HepG2 (cell line): Measurements from ENCODE around the gene TGM3. TPM values are rescaled to one million over a fixed set of nuclear protein-coding genes. Genes with fewer than 3 reads are reported as not detected.

ENCODE experiments used
- ATAC-seq: fragments of 200-7000 bp; cut with Tn5 transposase; 3 replicates; pipeline ENCODE4 v1.9.1; 2020; ENCODE audit warnings: mild to moderate bottlenecking, moderate library complexity
- BruUV-seq: library from RNA; stranded (reverse); fragments of 400-500 nt; replicated peaks from 2 replicates; lab custom pipeline; 2021; lab: Mats Ljungman, UMichigan
- CTCF ChIA-PET: fragments of 300-600 bp; formaldehyde crosslinking; extraction: SDS; loops from one replicate; lab custom pipeline; 2021; ENCODE audit warnings: low total read pairs, inconsistent platforms, low intra/inter-chr PET ratio; lab: Yijun Ruan, JAX
- POLR2A ChIA-PET: fragments of 350-600 bp; sonication (Branson Sonifier 250); formaldehyde crosslinking; loops from one replicate; lab custom pipeline; 2020; ENCODE audit warnings: antibody characterized with exemption, inconsistent platforms; lab: Yijun Ruan, JAX
- DNase-seq: peaks from one replicate; pipeline ENCODE4 v3.0.0-alpha.2; 2015; ENCODE audit warnings: low spot score
- FAIRE-seq: peaks from 3 replicates; lab custom pipeline; 2011; peaks lifted over from hg19 to GRCh38; lab: Jason Lieb, UNC
- H2AFZ ChIP-seq: one replicate; pipeline ENCODE4 v1.6.1; 2011; ENCODE audit warnings: low read length, inconsistent platforms
- H3K27ac ChIP-seq: fragments of 300-600 bp; 3 replicates; pipeline ENCODE4 v1.8.0; 2011; ENCODE audit warnings: mixed run types, mild to moderate bottlenecking, mixed read lengths, low read length, inconsistent platforms; ENCODE audit not compliant: insufficient read depth; ENCODE audit errors: extremely low read length
- H3K27me3 ChIP-seq, 2 experiments: fragments of 200-600 bp in 1 of 2; 2 replicates in 1 of 2; 3 replicates in 1 of 2; pipeline versions ENCODE4 v1.6.0 to v1.8.0; 2011; ENCODE audit warnings: low read length in 2 of 2, mild to moderate bottlenecking in 2 of 2, moderate library complexity in 2 of 2, inconsistent platforms in 1 of 2; ENCODE audit not compliant: insufficient read depth in 2 of 2, control insufficient read depth in 1 of 2
- H3K36me3 ChIP-seq, 2 experiments: fragments of 200-600 bp in 1 of 2; replicated peaks in 1 of 2; 2 replicates in 1 of 2; 3 replicates in 1 of 2; pipeline versions ENCODE4 v1.5.1 to v1.8.0; 2011; ENCODE audit warnings: low read length in 2 of 2, inconsistent platforms in 1 of 2; ENCODE audit not compliant: insufficient read depth in 2 of 2, control insufficient read depth in 1 of 2
- H3K4me1 ChIP-seq: 2 replicates; pipeline ENCODE4 v1.5.1; 2012; ENCODE audit warnings: low read length, inconsistent platforms; ENCODE audit not compliant: insufficient read depth
- H3K4me2 ChIP-seq: 2 replicates; pipeline ENCODE4 v1.6.0; 2011; ENCODE audit warnings: low read depth, low read length, inconsistent platforms
- H3K4me3 ChIP-seq, 3 experiments: fragments of 200-600 bp in 1 of 3; sonication (generic), shearing (Covaris generic) in 1 of 3; replicated peaks in 1 of 3; 2 replicates each; pipeline ENCODE4 v1.5.1; 2011 to 2016; ENCODE audit warnings: low read length in 3 of 3, inconsistent platforms in 2 of 3, low read depth in 2 of 3, mild to moderate bottlenecking in 2 of 3, control low read depth in 1 of 3, mixed read lengths in 1 of 3; ENCODE audit not compliant: insufficient read depth in 1 of 3
- H3K79me2 ChIP-seq: one replicate; pipeline ENCODE4 v1.6.1; 2011; ENCODE audit warnings: low read length, inconsistent platforms; ENCODE audit not compliant: insufficient read depth
- H3K9ac ChIP-seq: 2 replicates; pipeline ENCODE4 v1.6.0; 2011; ENCODE audit warnings: mild to moderate bottlenecking, low read depth, low read length, inconsistent platforms; ENCODE audit not compliant: insufficient read depth
- H3K9me3 ChIP-seq: 2 replicates; pipeline ENCODE4 v1.5.1; 2012; ENCODE audit warnings: mild to moderate bottlenecking, low read length
- H4K20me1 ChIP-seq: 2 replicates; pipeline ENCODE4 v1.6.0; 2011; ENCODE audit warnings: inconsistent platforms, mild to moderate bottlenecking, low read length, moderate library complexity; ENCODE audit not compliant: insufficient read depth
- CHCHD3 ChIP-seq: sonication (generic); formaldehyde crosslinking; IDR thresholded peaks from 2 replicates; pipeline ENCODE4 v1.8.0; 2022; ENCODE audit warnings: mild to moderate bottlenecking, missing genetic modification reagents, moderate library complexity
- HES4 ChIP-seq: sonication (generic); formaldehyde crosslinking; IDR thresholded peaks from 2 replicates; pipeline ENCODE4 v1.9.0; 2021; ENCODE audit warnings: mild to moderate bottlenecking, missing genetic modification reagents, borderline replicate concordance
- MAFK ChIP-seq, 2 experiments: IDR thresholded peaks in 1 of 2; conservative IDR thresholded peaks in 1 of 2; 2 replicates each; pipeline ENCODE4 v1.6.1; 2011; ENCODE audit warnings: improper control_type of control experiment in 2 of 2, low read length in 2 of 2
- MLLT10 ChIP-seq: sonication (generic); formaldehyde crosslinking; IDR thresholded peaks from 2 replicates; pipeline ENCODE4 v1.4.0; 2020; ENCODE audit warnings: missing genetic modification reagents
- NCOA1 ChIP-seq: sonication (generic); formaldehyde crosslinking; IDR thresholded peaks from 2 replicates; pipeline ENCODE4 v1.9.0; 2021; ENCODE audit warnings: missing genetic modification reagents
- NFE2 ChIP-seq: sonication (generic); formaldehyde crosslinking; IDR thresholded peaks from 2 replicates; pipeline ENCODE4 v1.4.0; 2020; ENCODE audit warnings: missing genetic modification reagents
- SP1 ChIP-seq, 2 experiments: fragments of 450-650 bp in 1 of 2; sonication (generic) in 1 of 2; formaldehyde crosslinking in 1 of 2; IDR thresholded peaks; 2 replicates each; pipeline versions ENCODE4 v1.4.0 to v1.6.1; 2016 to 2020; ENCODE audit warnings: missing genetic modification reagents in 1 of 2
- TBL1XR1 ChIP-seq: fragments of 150-350 bp; IDR thresholded peaks from 2 replicates; pipeline ENCODE4 v1.6.1; 2014; ENCODE audit warnings: borderline replicate concordance, low read length; ENCODE audit not compliant: partially characterized antibody
- ZNF781 ChIP-seq: sonication (generic); formaldehyde crosslinking; IDR thresholded peaks from 2 replicates; pipeline ENCODE4 v1.5.1; 2020; ENCODE audit warnings: borderline replicate concordance, mild to moderate bottlenecking, missing genetic modification reagents; ENCODE audit errors: not compliant biosample characterization
- ZNF883 ChIP-seq: sonication (generic); formaldehyde crosslinking; IDR thresholded peaks from 2 replicates; pipeline ENCODE4 v1.5.1; 2020; ENCODE audit warnings: mild to moderate bottlenecking, missing genetic modification reagents; ENCODE audit errors: not compliant biosample characterization
- ZZZ3 ChIP-seq: sonication (generic); formaldehyde crosslinking; IDR thresholded peaks from 2 replicates; pipeline ENCODE4 v1.4.0; 2020; ENCODE audit warnings: missing genetic modification reagents, mild to moderate bottlenecking, borderline replicate concordance
- WGBS: methylation state at CpG from one replicate; pipeline ENCODE4 v1.1.6; 2017; ENCODE audit warnings: low lambda C conversion rate; 5-methylcytosine and 5-hydroxymethylcytosine counted together
- in situ Hi-C: cut with HindIII; loops from 2 replicates; pipeline ENCODE4 v1.10.0; 2017; ENCODE audit warnings: low pct_unique_long_range_greater_than_20kb; ENCODE audit not compliant: extremely low pct_ligation_motif_present
- intact Hi-C: fragments of 100-400 bp; cut with micrococcal nuclease; formaldehyde crosslinking; loops from one replicate; pipeline ENCODE4 v1.10.0; 2022; ENCODE audit not compliant: unreplicated experiment
- polyA plus RNA-seq, 8 experiments: library from polyadenylated mRNA; depleted of rRNA in 3 of 8; stranded (reverse) in 7 of 8; unstranded in 1 of 8; fragments of >200 nt; fragmentation: Illumina TruSeq in 4 of 8; extraction: Trizol in 4 of 8; gene quantifications; 2 replicates each; pipeline versions ENCODE4 v1.2.1 to v1.2.3, GENCODE V29; 2011 to 2016; ENCODE audit warnings: low read depth in 4 of 8, missing spikeins in 1 of 8, mixed read lengths in 1 of 8; ENCODE audit not compliant: insufficient read depth in 1 of 8
- total RNA-seq, 5 experiments: library from RNA; depleted of rRNA; stranded (reverse); fragments of >200 nt; fragmentation: Illumina TruSeq; extraction: Trizol; gene quantifications; 2 replicates each; pipeline ENCODE4 v1.2.3, GENCODE V29; 2016; ENCODE audit warnings: low read depth in 1 of 5
- TF ChIP-seq, protein P1 (sequence below): sonication (generic); formaldehyde crosslinking; IDR thresholded peaks from 2 replicates; pipeline ENCODE4 v1.4.0; 2020; ENCODE audit warnings: mild to moderate bottlenecking, missing genetic modification reagents
- TF ChIP-seq, protein P2 (sequence below): sonication (generic); formaldehyde crosslinking; IDR thresholded peaks from 2 replicates; pipeline ENCODE4 v1.9.0; 2022; ENCODE audit warnings: missing genetic modification reagents, mild to moderate bottlenecking, borderline replicate concordance

Gene TGM3
- total and polyA plus RNA-seq, 2 of the 13 experiments (the other 11 are each of a cell fraction or from before 2014, with no cell fraction given), result not detected

DNA sequence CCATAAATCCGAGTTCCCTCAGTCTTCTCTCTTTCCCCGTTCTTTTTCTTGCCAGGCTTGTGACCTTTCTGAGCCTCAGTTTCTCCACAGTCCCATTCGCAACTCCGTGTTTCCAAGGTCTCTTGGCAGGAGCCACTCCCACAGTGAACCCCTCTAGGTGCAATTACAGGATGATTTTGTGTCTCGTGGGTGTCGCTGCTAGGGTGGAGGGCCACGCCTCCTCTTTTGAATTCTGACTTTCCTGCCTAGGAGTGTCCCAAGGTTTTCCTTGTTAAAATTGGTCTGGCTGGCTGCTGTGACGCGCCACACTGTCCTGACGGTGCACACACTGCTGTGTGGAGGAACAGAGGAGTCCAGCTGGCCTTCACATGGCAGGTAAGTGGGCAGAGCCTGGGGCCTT lies 84.8 kb downstream of the TGM3 start, which contains the start of gene TGM6:
TGM6 (plus strand) TSS at position 301 of the 400 bp plus-strand sequence; CDS start at position 369, 68 bp downstream.
- no peak for FAIRE-seq

More for the DNA sequence above, 84.8 kb downstream of the TGM3 start, which contains the start of gene TGM6:
- in situ Hi-C loops (no loop called here), intact Hi-C loops (no loop called here)
- no peak within 1 kb of the TSS for H3K9ac ChIP-seq
- TF ChIP-seq ZZZ3 (CRISPR knock-in tag), result no peak
- TF ChIP-seq, protein P1, sequence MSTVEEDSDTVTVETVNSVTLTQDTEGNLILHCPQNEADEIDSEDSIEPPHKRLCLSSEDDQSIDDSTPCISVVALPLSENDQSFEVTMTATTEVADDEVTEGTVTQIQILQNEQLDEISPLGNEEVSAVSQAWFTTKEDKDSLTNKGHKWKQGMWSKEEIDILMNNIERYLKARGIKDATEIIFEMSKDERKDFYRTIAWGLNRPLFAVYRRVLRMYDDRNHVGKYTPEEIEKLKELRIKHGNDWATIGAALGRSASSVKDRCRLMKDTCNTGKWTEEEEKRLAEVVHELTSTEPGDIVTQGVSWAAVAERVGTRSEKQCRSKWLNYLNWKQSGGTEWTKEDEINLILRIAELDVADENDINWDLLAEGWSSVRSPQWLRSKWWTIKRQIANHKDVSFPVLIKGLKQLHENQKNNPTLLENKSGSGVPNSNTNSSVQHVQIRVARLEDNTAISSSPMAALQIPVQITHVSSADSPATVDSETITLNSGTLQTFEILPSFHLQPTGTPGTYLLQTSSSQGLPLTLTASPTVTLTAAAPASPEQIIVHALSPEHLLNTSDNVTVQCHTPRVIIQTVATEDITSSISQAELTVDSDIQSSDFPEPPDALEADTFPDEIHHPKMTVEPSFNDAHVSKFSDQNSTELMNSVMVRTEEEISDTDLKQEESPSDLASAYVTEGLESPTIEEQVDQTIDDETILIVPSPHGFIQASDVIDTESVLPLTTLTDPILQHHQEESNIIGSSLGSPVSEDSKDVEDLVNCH (CRISPR knock-in tag), result no peak
- no peak for TF ChIP-seq ZNF883 (CRISPR knock-in tag)
- TF ChIP-seq SP1 (IDR thresholded peaks at IDR 0.05), result no peak
- TF ChIP-seq SP1 (CRISPR knock-in tag; IDR thresholded peaks at IDR 0.05), result no peak
- no peak for TF ChIP-seq TBL1XR1
- no peak for TF ChIP-seq MAFK (conservative IDR thresholded peaks at IDR 0.05 in 1 of 2, IDR thresholded peaks at IDR 0.05 in 1 of 2; ENCODE audit: low read length in 2 of 2)
- TF ChIP-seq NCOA1 (CRISPR knock-in tag), result no peak
- TF ChIP-seq MLLT10, result no peak
- TF ChIP-seq, protein P2, sequence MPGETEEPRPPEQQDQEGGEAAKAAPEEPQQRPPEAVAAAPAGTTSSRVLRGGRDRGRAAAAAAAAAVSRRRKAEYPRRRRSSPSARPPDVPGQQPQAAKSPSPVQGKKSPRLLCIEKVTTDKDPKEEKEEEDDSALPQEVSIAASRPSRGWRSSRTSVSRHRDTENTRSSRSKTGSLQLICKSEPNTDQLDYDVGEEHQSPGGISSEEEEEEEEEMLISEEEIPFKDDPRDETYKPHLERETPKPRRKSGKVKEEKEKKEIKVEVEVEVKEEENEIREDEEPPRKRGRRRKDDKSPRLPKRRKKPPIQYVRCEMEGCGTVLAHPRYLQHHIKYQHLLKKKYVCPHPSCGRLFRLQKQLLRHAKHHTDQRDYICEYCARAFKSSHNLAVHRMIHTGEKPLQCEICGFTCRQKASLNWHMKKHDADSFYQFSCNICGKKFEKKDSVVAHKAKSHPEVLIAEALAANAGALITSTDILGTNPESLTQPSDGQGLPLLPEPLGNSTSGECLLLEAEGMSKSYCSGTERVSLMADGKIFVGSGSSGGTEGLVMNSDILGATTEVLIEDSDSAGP (CRISPR knock-in tag), result no peak
- no peak for TF ChIP-seq HES4 (CRISPR knock-in tag)
- TF ChIP-seq ZNF781 (CRISPR knock-in tag), result no peak
- TF ChIP-seq CHCHD3 (CRISPR knock-in tag), result no peak
- TF ChIP-seq NFE2 (CRISPR knock-in tag), result no peak
- no peak within 1 kb of the TSS for H3K4me3 ChIP-seq
- H3K4me1 ChIP-seq, result no peaks in the 10 kb centered on the region
- H3K79me2 ChIP-seq, result no peaks in the 10 kb centered on the region
- ATAC-seq (0 out of 3 replicates have a peak, but pooled peaks have one; percentile 28), DNase-seq (no peak)
- POLR2A ChIA-PET, result no interaction called here
- 43% methylated on average over 10 of the region's 10 CpGs for WGBS
- H3K27ac ChIP-seq, result no peak within 1 kb of the TSS
- H3K9me3 ChIP-seq, result no peaks in the 10 kb centered on the region
- BruUV-seq, result no TSS peak
- H2AFZ ChIP-seq, result no peak within 1 kb of the TSS
- no peaks in the 10 kb centered on the region for H3K36me3 ChIP-seq
- H3K27me3 ChIP-seq, result peaks cover 3 to 6% of the 10 kb centered on the region in 2 experiments; a peak in 4 of 5 replicates
- CTCF ChIA-PET, result no interaction called here
- no peaks in the 10 kb centered on the region for H4K20me1 ChIP-seq
- H3K4me2 ChIP-seq, result no peak within 1 kb of the TSS
